HepG2 (cell line): Measurements from ENCODE around the gene NR2F1. TPM values are rescaled to one million over a fixed set of nuclear protein-coding genes. Genes with fewer than 3 reads are reported as not detected.

Experiments
- FOXA3 ChIP-seq: IDR thresholded peaks from 2 replicates; pipeline ENCODE4 v1.6.1; 2016; ENCODE audit warnings: missing genetic modification reagents, missing compliant biosample characterization
- HNF4A ChIP-seq: sonication (generic); formaldehyde crosslinking; IDR thresholded peaks from 2 replicates; pipeline ENCODE4 v1.4.0; 2020; ENCODE audit warnings: missing genetic modification reagents
- JUNB ChIP-seq: sonication (generic); formaldehyde crosslinking; IDR thresholded peaks from 2 replicates; pipeline ENCODE4 v1.8.0; 2022; ENCODE audit warnings: missing genetic modification reagents, mild to moderate bottlenecking, borderline replicate concordance
- KDM6A ChIP-seq: IDR thresholded peaks from 2 replicates; pipeline ENCODE4 v1.6.1; 2016; ENCODE audit warnings: low read depth
- MTA1 ChIP-seq: sonication (generic); formaldehyde crosslinking; IDR thresholded peaks from 2 replicates; pipeline ENCODE4 v1.4.0; 2020; ENCODE audit warnings: missing genetic modification reagents, mild to moderate bottlenecking, borderline replicate concordance
- PAWR ChIP-seq: sonication (generic); formaldehyde crosslinking; IDR thresholded peaks from 2 replicates; pipeline ENCODE4 v1.4.0; 2020; ENCODE audit warnings: missing genetic modification reagents, mild to moderate bottlenecking, borderline replicate concordance
- PHF20 ChIP-seq: sonication (generic); formaldehyde crosslinking; IDR thresholded peaks from 2 replicates; pipeline ENCODE4 v1.5.0; 2020; ENCODE audit warnings: mild to moderate bottlenecking, missing genetic modification reagents
- PREB ChIP-seq: sonication (generic); formaldehyde crosslinking; IDR thresholded peaks from 2 replicates; pipeline ENCODE4 v1.4.0; 2020; ENCODE audit warnings: missing genetic modification reagents
- REL ChIP-seq: sonication (generic); formaldehyde crosslinking; conservative IDR thresholded peaks from 2 replicates; pipeline ENCODE4 v1.8.0; 2022; ENCODE audit warnings: mild to moderate bottlenecking, missing genetic modification reagents, moderate library complexity
- SP1 ChIP-seq, 2 experiments: fragments of 450-650 bp in 1 of 2; sonication (generic) in 1 of 2; formaldehyde crosslinking in 1 of 2; IDR thresholded peaks; 2 replicates each; pipeline versions ENCODE4 v1.4.0 to v1.6.1; 2016 to 2020; ENCODE audit warnings: missing genetic modification reagents in 1 of 2
- SP140L ChIP-seq: sonication (generic); formaldehyde crosslinking; IDR thresholded peaks from 2 replicates; pipeline ENCODE4 v1.4.0; 2020; ENCODE audit warnings: missing genetic modification reagents, borderline replicate concordance
- STAT6 ChIP-seq: sonication (generic); formaldehyde crosslinking; IDR thresholded peaks from 2 replicates; pipeline ENCODE4 v1.4.0; 2020; ENCODE audit warnings: missing genetic modification reagents, mild to moderate bottlenecking, borderline replicate concordance
- ZNF224 ChIP-seq: sonication (generic); formaldehyde crosslinking; IDR thresholded peaks from 2 replicates; pipeline ENCODE4 v1.5.0; 2020; ENCODE audit warnings: mild to moderate bottlenecking, missing genetic modification reagents
- ZNF44 ChIP-seq: sonication (generic); formaldehyde crosslinking; IDR thresholded peaks from 2 replicates; pipeline ENCODE4 v1.5.1; 2020; ENCODE audit warnings: mild to moderate bottlenecking, missing genetic modification reagents
- ZNF468 ChIP-seq: sonication (generic); formaldehyde crosslinking; IDR thresholded peaks from 2 replicates; pipeline ENCODE4 v1.8.0; 2022; ENCODE audit warnings: mild to moderate bottlenecking, moderate library complexity, missing genetic modification reagents
- ZNF512B ChIP-seq: sonication (generic); formaldehyde crosslinking; IDR thresholded peaks from 2 replicates; pipeline ENCODE4 v1.5.1; 2020; ENCODE audit warnings: missing genetic modification reagents, mild to moderate bottlenecking, borderline replicate concordance
- ZNF567 ChIP-seq: sonication (generic); formaldehyde crosslinking; IDR thresholded peaks from 2 replicates; pipeline ENCODE4 v1.8.1; 2023; ENCODE audit warnings: mild to moderate bottlenecking, missing genetic modification reagents, borderline replicate concordance
- ZNF598 ChIP-seq: sonication (generic); formaldehyde crosslinking; IDR thresholded peaks from 2 replicates; pipeline ENCODE4 v1.5.1; 2020; ENCODE audit warnings: mild to moderate bottlenecking, missing genetic modification reagents, borderline replicate concordance
- ZNF619 ChIP-seq: sonication (generic); formaldehyde crosslinking; IDR thresholded peaks from 2 replicates; pipeline ENCODE4 v1.4.0; 2020; ENCODE audit warnings: mild to moderate bottlenecking, missing genetic modification reagents
- ZNF841 ChIP-seq: sonication (generic); formaldehyde crosslinking; IDR thresholded peaks from 2 replicates; pipeline ENCODE4 v1.8.1; 2023; ENCODE audit warnings: missing genetic modification reagents, borderline replicate concordance
- polyA plus RNA-seq, 8 experiments: library from polyadenylated mRNA; depleted of rRNA in 3 of 8; stranded (reverse) in 7 of 8; unstranded in 1 of 8; fragments of >200 nt; fragmentation: Illumina TruSeq in 4 of 8; extraction: Trizol in 4 of 8; gene quantifications; 2 replicates each; pipeline versions ENCODE4 v1.2.1 to v1.2.3, GENCODE V29; 2011 to 2016; ENCODE audit warnings: low read depth in 4 of 8, missing spikeins in 1 of 8, mixed read lengths in 1 of 8; ENCODE audit not compliant: insufficient read depth in 1 of 8
- total RNA-seq, 5 experiments: library from RNA; depleted of rRNA; stranded (reverse); fragments of >200 nt; fragmentation: Illumina TruSeq; extraction: Trizol; gene quantifications; 2 replicates each; pipeline ENCODE4 v1.2.3, GENCODE V29; 2016; ENCODE audit warnings: low read depth in 1 of 5

Gene NR2F1
- total and polyA plus RNA-seq, 2 of the 13 experiments (the other 11 are each of a cell fraction or from before 2014, with no cell fraction given) = 17.1 to 59.7 TPM

GRCh38 chr5:93582677-93583438 lies at the start of gene NR2F1 (continued):
- TF ChIP-seq ZNF512B (CRISPR knock-in tag) (peak; percentile 77; the same call in 1 of the 2 replicates), PAWR (CRISPR knock-in tag) (no peak), ZNF598 (CRISPR knock-in tag) (no peak), HNF4A (CRISPR knock-in tag) (peak; percentile 68), MTA1 (CRISPR knock-in tag) (peak; percentile 82), ZNF567 (no peak), SP1 (IDR thresholded peaks at IDR 0.05) (no peak), SP1 (CRISPR knock-in tag; IDR thresholded peaks at IDR 0.05) (no peak; the same call in 1 of the 2 replicates), JUNB (no peak), ZNF224 (CRISPR knock-in tag) (no peak), ZNF468 (no peak), PREB (CRISPR knock-in tag) (no peak), SP140L (CRISPR knock-in tag) (no peak), STAT6 (CRISPR knock-in tag) (no peak), REL (CRISPR knock-in tag) (no peak), ZNF841 (no peak), ZNF44 (CRISPR knock-in tag) (no peak), FOXA3 (peak; percentile 88), ZNF619 (CRISPR knock-in tag) (no peak), PHF20 (CRISPR knock-in tag) (no peak), KDM6A (peak; percentile 16; the same call in 1 of the 2 replicates)
